IPS-NIHi11 (cell line): ENCODE results near the gene PDLIM1.
"Not testable (repeated sequence)": the region's sequence is repeated elsewhere in the genome, so short reads cannot be mapped to it uniquely, and the experiment has no call there.

Source experiments
- DNase-seq: peaks from one replicate; pipeline ENCODE4 v3.0.0; 2012; ENCODE audit warnings: mixed read lengths, low spot score

The PDLIM1 gene

GRCh38 chr10:95240811-95241210 is 50.0 kb downstream of the PDLIM1 start:
- DNase-seq, result no peak

GRCh38 chr10:95240096-95240495 is 50.7 kb downstream of the PDLIM1 start:
- not testable (repeated sequence) for DNase-seq

GRCh38 chr10:95237376-95238170 is 53.2 kb downstream of the PDLIM1 start:
- no peak for DNase-seq

- DNase-seq, result no peak
Observed at GRCh38 chr10:95236068-95236903, 54.5 kb downstream of the PDLIM1 start.

GRCh38 chr10:95235676-95236067 is 55.1 kb downstream of the PDLIM1 start:
- no peak for DNase-seq

- DNase-seq, result no peak
Observed at GRCh38 chr10:95234951-95235350, 55.9 kb downstream of the PDLIM1 start.

- DNase-seq, result no peak
Observed at GRCh38 chr10:95233377-95234034, 57.3 kb downstream of the PDLIM1 start.

- DNase-seq, result peak; percentile 46
Observed at GRCh38 chr10:95230677-95231586, 59.9 kb downstream of the PDLIM1 start.

GRCh38 chr10:95229724-95230627 is 60.8 kb downstream of the PDLIM1 start:
- DNase-seq, result peak; percentile 21

- not testable (repeated sequence) for DNase-seq
Observed at GRCh38 chr10:95228934-95229723, 61.7 kb downstream of the PDLIM1 start.

- DNase-seq, result no peak
Observed at GRCh38 chr10:95225136-95225535, 65.7 kb downstream of the PDLIM1 start.

- no peak for DNase-seq
Observed at GRCh38 chr10:95221124-95221523, 69.7 kb downstream of the PDLIM1 start.

GRCh38 chr10:95220539-95220938 is 70.3 kb downstream of the PDLIM1 start:
- no peak for DNase-seq

- no peak for DNase-seq
Observed at GRCh38 chr10:95217476-95217875, 73.3 kb downstream of the PDLIM1 start.

- DNase-seq, result no peak
Observed at GRCh38 chr10:95214793-95215192, 76.0 kb downstream of the PDLIM1 start.

- DNase-seq, result no peak
Observed at GRCh38 chr10:95214369-95214768, 76.4 kb downstream of the PDLIM1 start.

GRCh38 chr10:95211606-95212279 is 79.1 kb downstream of the PDLIM1 start:
- DNase-seq, result no peak

- DNase-seq, result no peak
Observed at GRCh38 chr10:95209509-95210127, 81.2 kb downstream of the PDLIM1 start.
